HFFc6 (cell line): ENCODE measurements around the gene GDAP1L1. TPM values are rescaled to one million over a fixed set of nuclear protein-coding genes. Genes with fewer than 3 reads are reported as not detected.
"Not testable (repeated sequence)": the region's sequence is repeated elsewhere in the genome, so short reads cannot be mapped to it uniquely, and the experiment has no call there.

Experiments used
- DNase-seq: peaks from one replicate; pipeline ENCODE4 v3.0.0-alpha.2; 2018
- H3K27ac Mint-ChIP-seq: 2 replicates; pipeline ENCODE4 v1.8.0; 2020; ENCODE audit warnings: mild to moderate bottlenecking, mixed read lengths
- H3K27me3 Mint-ChIP-seq: 2 replicates; pipeline ENCODE4 v1.8.0; 2021; ENCODE audit warnings: mild to moderate bottlenecking, moderate library complexity, mixed read lengths; ENCODE audit not compliant: insufficient read depth
- H3K36me3 Mint-ChIP-seq: 2 replicates; pipeline ENCODE4 v1.8.0; 2021; ENCODE audit warnings: low read depth, mixed read lengths
- H3K4me1 Mint-ChIP-seq: 2 replicates; pipeline ENCODE4 v1.8.0; 2020; ENCODE audit warnings: low read depth, mixed read lengths
- H3K4me3 Mint-ChIP-seq: 2 replicates; pipeline ENCODE4 v1.8.0; 2020; ENCODE audit warnings: mild to moderate bottlenecking, moderate library complexity, mixed read lengths
- H3K9me3 Mint-ChIP-seq: 2 replicates; pipeline ENCODE4 v1.8.0; 2020; ENCODE audit warnings: mild to moderate bottlenecking, mixed read lengths
- CTCF ChIP-seq: fragments of 200-600 bp; sonication (generic); IDR thresholded peaks from 2 replicates; pipeline ENCODE4 v1.5.0; 2021; ENCODE audit warnings: antibody characterized with exemption, mild to moderate bottlenecking
- total RNA-seq, 6 experiments: library from RNA; stranded (reverse); fragmentation: NEBNext Ultra II Directional; extraction: Animal tissue kit (Norgen Biotek cat#: 25700); gene quantifications; 2 replicates in 1 of 6; 3 replicates in 5 of 6; pipeline ENCODE4 v1.2.3, GENCODE V29; 2021

Gene GDAP1L1
- total RNA-seq, 6 experiments from 2014 or later = not detected

GRCh38 chr20:44326391-44327159 is 79.5 kb downstream of the GDAP1L1 start:
- Mint-ChIP-seq H3K4me1 (no peaks in the 10 kb centered on the region), H3K4me3 (no peak overlapping the region), H3K27me3 (peaks cover 20% of the 10 kb centered on the region), H3K9me3 (no peaks in the 10 kb centered on the region), H3K27ac (no peak overlapping the region), H3K36me3 (no peaks in the 10 kb centered on the region)
- no peak for DNase-seq
- TF ChIP-seq CTCF = no peak

- H3K9me3 Mint-ChIP-seq, DNase-seq, H3K36me3 Mint-ChIP-seq, H3K27ac Mint-ChIP-seq, H3K4me3 Mint-ChIP-seq, H3K4me1 Mint-ChIP-seq: not testable (repeated sequence)
- peaks cover 28% of the 10 kb centered on the region for H3K27me3 Mint-ChIP-seq
Measured at GRCh38 chr20:44327748-44328147, 80.6 kb downstream of the GDAP1L1 start.

- Mint-ChIP-seq H3K27ac (no peak overlapping the region), H3K27me3 (peaks cover 33% of the 10 kb centered on the region), H3K36me3 (no peaks in the 10 kb centered on the region), H3K9me3 (no peaks in the 10 kb centered on the region), H3K4me3 (no peak overlapping the region), H3K4me1 (no peaks in the 10 kb centered on the region)
- DNase-seq = no peak
- no peak for TF ChIP-seq CTCF
Measured at GRCh38 chr20:44328428-44328827, 81.3 kb downstream of the GDAP1L1 start.

Other genes starting within 250 kb of the GDAP1L1 start
- 10 to 100 TPM in 5 of 6 experiments, 1 to 10 TPM in 1; 9.7 to 14.4 (median 13.5) TPM for gene JPH2, start 60.1 kb upstream of the GDAP1L1 start, total RNA-seq
- gene OSER1, start 36.5 kb upstream of the GDAP1L1 start, total RNA-seq = 10 to 100 TPM; 33.1 to 38.8 (median 36.2) TPM
- gene FITM2, start 63.9 kb downstream of the GDAP1L1 start, total RNA-seq = 10 to 100 TPM; 11.3 to 13.6 (median 13.1) TPM
- gene R3HDML, start 89.7 kb downstream of the GDAP1L1 start, total RNA-seq = not detected
- not detected for gene HNF4A, start 108.4 kb downstream of the GDAP1L1 start, total RNA-seq
- gene TTPAL, start 228.6 kb downstream of the GDAP1L1 start, total RNA-seq = 10 to 100 TPM; 28.7 to 38.7 (median 35.2) TPM